ENCODE results near the gene PILRA. TPM values are rescaled to one million over a fixed set of nuclear protein-coding genes. Genes with fewer than 3 reads are reported as not detected.
"Not testable (repeated sequence)": the region's sequence is repeated elsewhere in the genome, so short reads cannot be mapped to it uniquely, and the experiment has no call there.

PILRA gene
- total RNA-seq, 1 donor from 2014 or later, result 4.2 TPM

DNA sequence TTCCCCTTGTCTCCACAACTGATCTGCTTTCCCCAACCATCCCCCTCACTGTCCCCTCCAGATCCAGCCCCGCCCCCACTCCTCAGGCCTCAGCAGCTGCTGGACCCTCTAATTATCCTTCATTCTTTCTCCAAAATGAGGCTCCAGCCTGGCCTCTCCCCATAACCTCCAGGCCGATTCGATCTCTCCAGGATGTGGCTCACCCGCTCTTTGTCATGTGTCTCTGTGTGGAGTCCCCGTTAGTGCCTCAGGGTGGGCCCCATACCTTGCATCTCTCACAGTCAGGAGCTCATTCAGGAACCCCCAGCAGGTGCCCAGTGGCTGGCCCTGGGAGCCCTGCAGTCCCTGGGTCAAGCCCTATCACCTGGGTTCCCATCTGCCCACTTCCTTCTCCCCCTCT is 1.3 kb downstream of the PILRA start:
- no peak for DNase-seq (ENCODE audit: low spot score)
- TF ChIP-seq, protein P1, sequence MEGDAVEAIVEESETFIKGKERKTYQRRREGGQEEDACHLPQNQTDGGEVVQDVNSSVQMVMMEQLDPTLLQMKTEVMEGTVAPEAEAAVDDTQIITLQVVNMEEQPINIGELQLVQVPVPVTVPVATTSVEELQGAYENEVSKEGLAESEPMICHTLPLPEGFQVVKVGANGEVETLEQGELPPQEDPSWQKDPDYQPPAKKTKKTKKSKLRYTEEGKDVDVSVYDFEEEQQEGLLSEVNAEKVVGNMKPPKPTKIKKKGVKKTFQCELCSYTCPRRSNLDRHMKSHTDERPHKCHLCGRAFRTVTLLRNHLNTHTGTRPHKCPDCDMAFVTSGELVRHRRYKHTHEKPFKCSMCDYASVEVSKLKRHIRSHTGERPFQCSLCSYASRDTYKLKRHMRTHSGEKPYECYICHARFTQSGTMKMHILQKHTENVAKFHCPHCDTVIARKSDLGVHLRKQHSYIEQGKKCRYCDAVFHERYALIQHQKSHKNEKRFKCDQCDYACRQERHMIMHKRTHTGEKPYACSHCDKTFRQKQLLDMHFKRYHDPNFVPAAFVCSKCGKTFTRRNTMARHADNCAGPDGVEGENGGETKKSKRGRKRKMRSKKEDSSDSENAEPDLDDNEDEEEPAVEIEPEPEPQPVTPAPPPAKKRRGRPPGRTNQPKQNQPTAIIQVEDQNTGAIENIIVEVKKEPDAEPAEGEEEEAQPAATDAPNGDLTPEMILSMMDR (IDR thresholded peaks at IDR 0.05; ENCODE audit: unreplicated experiment), result no peak
- Mint-ChIP-seq H3K4me1 (ENCODE audit: unreplicated experiment) (peaks cover 12% of the 10 kb centered on the region), H3K27me3 (ENCODE audit: unreplicated experiment) (peaks cover 10% of the 10 kb centered on the region), H3K36me3 (ENCODE audit: low read depth, unreplicated experiment) (no peaks in the 10 kb centered on the region), H3K9me3 (ENCODE audit: unreplicated experiment) (no peaks in the 10 kb centered on the region), H3K4me3 (ENCODE audit: unreplicated experiment) (no peak overlapping the region), H3K27ac (ENCODE audit: unreplicated experiment) (peak overlapping the region; percentile 13)

DNA sequence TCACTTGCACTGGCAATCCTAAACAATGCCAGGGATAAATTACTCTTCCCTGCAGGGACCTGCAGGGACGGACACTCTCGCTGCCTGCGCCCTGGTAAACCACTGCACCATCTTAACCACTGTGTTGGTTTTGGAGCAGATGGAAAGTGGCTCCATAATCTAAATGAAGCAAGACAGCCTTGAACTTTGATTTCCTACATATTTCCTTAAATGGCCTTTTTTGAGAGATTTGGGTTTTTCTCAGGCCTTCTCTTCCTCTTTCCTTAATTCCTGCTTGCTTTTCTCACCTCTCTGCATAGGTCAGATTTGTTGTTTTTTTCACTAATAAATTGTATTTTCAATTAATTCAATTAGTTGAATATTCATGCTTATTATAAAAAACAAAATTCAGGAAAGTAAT is 2.8 kb downstream of the PILRA start:
- Mint-ChIP-seq H3K27ac (ENCODE audit: unreplicated experiment) (no peak overlapping the region), H3K27me3 (ENCODE audit: unreplicated experiment) (peaks cover 10% of the 10 kb centered on the region), H3K9me3 (ENCODE audit: unreplicated experiment) (no peaks in the 10 kb centered on the region), H3K36me3 (ENCODE audit: low read depth, unreplicated experiment) (no peaks in the 10 kb centered on the region), H3K4me3 (ENCODE audit: unreplicated experiment) (no peak overlapping the region), H3K4me1 (ENCODE audit: unreplicated experiment) (peaks cover 18% of the 10 kb centered on the region)
- TF ChIP-seq, protein P1 (IDR thresholded peaks at IDR 0.05; ENCODE audit: unreplicated experiment), result no peak
- DNase-seq (ENCODE audit: low spot score), result no peak

DNA sequence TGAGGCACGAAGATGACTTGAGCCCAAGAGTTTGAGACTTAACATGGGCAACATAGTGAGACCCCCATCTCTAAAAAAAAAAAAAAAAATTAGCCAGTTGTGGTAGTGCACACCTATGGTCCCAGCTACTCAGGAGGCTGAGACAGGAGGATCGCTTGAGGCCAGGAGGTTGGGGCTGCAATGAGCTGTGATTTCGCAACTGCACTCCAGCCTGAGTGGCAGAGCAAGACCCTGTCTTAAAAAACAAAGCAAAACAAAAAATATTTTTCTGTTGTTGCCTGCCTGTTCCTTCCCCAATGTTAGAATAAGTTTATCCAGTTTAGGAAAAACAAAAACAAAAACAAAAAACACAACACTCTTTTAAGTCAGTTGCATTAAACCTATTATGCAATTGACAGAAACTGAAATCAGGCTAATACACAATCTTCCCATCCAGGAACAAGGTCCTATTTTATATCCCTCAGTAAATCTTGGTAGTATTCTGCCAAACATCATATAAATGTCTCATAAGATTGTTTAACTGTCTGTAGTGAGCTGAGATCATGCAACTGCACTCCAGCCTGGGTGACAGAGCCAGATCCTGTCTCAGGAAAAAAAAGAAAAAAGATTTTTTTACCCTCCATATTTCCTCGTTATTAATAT is 4.9 kb downstream of the PILRA start:
- Mint-ChIP-seq H3K9me3 (ENCODE audit: unreplicated experiment) (no peaks in the 10 kb centered on the region), H3K27me3 (ENCODE audit: unreplicated experiment) (peaks cover 8% of the 10 kb centered on the region), H3K4me3 (ENCODE audit: unreplicated experiment) (no peak overlapping the region), H3K4me1 (ENCODE audit: unreplicated experiment) (peaks cover 24% of the 10 kb centered on the region), H3K27ac (ENCODE audit: unreplicated experiment) (no peak overlapping the region), H3K36me3 (ENCODE audit: low read depth, unreplicated experiment) (peaks cover 8% of the 10 kb centered on the region)
- DNase-seq (ENCODE audit: low spot score), result no peak
- TF ChIP-seq, protein P1 (IDR thresholded peaks at IDR 0.05; ENCODE audit: unreplicated experiment), result no peak

DNA sequence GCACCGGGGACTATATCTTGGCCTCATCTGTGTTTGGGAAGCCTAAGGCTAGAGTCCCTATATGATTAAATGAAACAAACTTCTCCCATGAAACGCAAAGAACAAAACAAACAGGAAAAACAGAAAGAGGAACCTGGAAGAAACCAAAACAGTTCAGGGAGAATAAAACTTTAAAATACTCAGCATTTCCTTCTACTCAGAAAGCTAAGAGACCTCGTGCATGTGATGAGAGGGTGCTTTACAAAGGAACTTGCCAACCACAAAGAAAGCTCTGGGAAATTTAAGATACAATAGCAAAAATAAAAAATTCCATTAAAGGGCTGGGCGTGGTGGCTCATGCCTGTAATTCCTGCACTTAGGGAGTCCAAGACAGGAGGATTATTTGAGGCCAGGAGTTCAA is 6.9 kb downstream of the PILRA start:
- Mint-ChIP-seq H3K36me3 (ENCODE audit: low read depth, unreplicated experiment) (peaks cover 9% of the 10 kb centered on the region), H3K4me1 (ENCODE audit: unreplicated experiment) (peaks cover 33% of the 10 kb centered on the region), H3K27me3 (ENCODE audit: unreplicated experiment) (peaks cover 4% of the 10 kb centered on the region), H3K9me3 (ENCODE audit: unreplicated experiment) (no peaks in the 10 kb centered on the region), H3K4me3 (ENCODE audit: unreplicated experiment) (peak overlapping the region; percentile 62), H3K27ac (ENCODE audit: unreplicated experiment) (peak overlapping the region; percentile 11)
- no peak for DNase-seq (ENCODE audit: low spot score)
- TF ChIP-seq, protein P1 (IDR thresholded peaks at IDR 0.05; ENCODE audit: unreplicated experiment), result no peak

DNA sequence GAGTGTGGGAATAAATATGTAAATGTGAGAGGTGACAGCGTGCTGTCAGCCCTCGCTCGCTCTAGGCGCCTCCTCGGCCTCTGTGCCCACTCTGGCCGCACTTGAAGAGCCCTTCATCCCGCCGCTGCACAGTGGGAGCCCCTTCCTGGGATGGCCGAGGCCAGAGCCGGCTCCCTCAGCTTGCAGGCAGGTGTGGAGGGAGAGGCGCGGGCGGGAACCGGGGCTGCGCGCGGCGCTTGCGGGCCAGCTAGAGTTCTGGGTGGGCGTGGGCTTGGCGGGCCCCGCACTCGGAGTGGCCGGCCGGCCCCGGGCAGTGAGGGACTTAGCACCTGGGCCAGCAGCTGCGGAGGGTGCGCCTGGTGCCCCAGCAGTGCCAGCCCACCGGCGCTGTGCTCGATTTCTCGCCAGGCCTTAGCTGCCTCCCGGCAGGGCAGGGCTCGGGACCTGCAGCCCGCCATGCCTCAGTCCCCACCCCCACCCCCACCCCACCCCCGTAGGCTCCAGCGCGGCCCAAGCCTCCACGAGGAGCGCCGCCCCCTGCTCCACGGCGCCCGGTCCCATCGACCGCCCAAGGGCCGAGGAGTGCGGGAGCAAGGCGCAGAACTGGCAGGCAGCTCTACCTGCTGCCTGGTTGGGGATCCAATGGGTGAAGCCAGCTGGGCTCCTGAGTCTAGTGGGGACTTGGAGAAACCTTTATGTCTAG is 8.4 kb downstream of the PILRA start:
- H3K4me1 Mint-ChIP-seq (ENCODE audit: unreplicated experiment), result peaks cover 25% of the 10 kb centered on the region
- not testable (repeated sequence) for H3K36me3 Mint-ChIP-seq (ENCODE audit: low read depth, unreplicated experiment); H3K9me3 Mint-ChIP-seq (ENCODE audit: unreplicated experiment); H3K27me3 Mint-ChIP-seq (ENCODE audit: unreplicated experiment); H3K27ac Mint-ChIP-seq (ENCODE audit: unreplicated experiment); DNase-seq (ENCODE audit: low spot score); H3K4me3 Mint-ChIP-seq (ENCODE audit: unreplicated experiment)

DNA sequence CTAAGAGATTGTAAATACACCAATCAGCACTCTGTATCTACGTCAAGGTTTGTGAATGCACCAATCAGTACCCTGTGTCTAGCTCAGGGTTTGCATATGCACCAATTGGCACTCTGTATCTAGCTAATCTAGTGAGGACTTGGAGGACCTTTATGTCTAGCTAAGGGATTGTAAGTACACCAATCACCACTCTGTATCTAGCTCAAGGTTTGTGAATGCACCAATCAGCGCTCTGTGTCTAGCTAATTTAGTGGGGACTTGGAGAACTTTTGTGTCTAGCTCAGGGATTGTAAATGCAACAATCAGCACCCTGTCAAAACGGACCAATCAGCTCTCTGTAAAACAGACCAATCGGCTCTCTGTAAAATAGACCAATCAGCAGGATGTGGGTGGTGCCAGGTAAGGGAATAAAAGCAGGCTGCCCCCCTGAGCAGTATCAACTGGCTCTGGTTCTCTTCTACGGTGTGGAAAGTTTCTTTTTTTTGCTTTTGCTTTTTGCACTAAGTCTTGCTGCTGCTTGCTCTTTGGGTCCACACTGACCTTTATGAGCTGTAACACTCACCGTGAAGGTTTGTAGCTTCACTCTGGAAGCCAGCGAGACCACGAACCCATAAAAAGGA is 9.1 kb downstream of the PILRA start:
- H3K36me3 Mint-ChIP-seq (ENCODE audit: low read depth, unreplicated experiment); DNase-seq (ENCODE audit: low spot score); H3K27me3 Mint-ChIP-seq (ENCODE audit: unreplicated experiment); H3K9me3 Mint-ChIP-seq (ENCODE audit: unreplicated experiment): not testable (repeated sequence)
- H3K4me3 Mint-ChIP-seq (ENCODE audit: unreplicated experiment), result peak overlapping the region; percentile 22
- peak overlapping the region; percentile 72 for H3K27ac Mint-ChIP-seq (ENCODE audit: unreplicated experiment)
- H3K4me1 Mint-ChIP-seq (ENCODE audit: unreplicated experiment), result peaks cover 25% of the 10 kb centered on the region

All from endothelial cell (in vitro differentiated cells).